Astrocyte of the cerebellum (primary cell): Measurements from ENCODE around the gene TGFA.

Experiments
- DNase-seq: peaks from one replicate; pipeline ENCODE4 v3.0.0-alpha.2; 2011; ENCODE audit warnings: low read depth
- H3K4me3 ChIP-seq: 2 replicates; pipeline ENCODE4 v1.5.1; 2011; ENCODE audit warnings: mild to moderate bottlenecking, low read depth, low read length, moderate library complexity
- CTCF ChIP-seq: IDR thresholded peaks from 2 replicates; pipeline ENCODE4 v1.5.1; 2012; ENCODE audit warnings: low read length, low read depth, moderate library complexity, mild to moderate bottlenecking; ENCODE audit errors: missing control alignments
- in situ Hi-C: cut with HindIII; loops from 2 replicates; pipeline ENCODE4 v1.10.0; 2017; ENCODE audit warnings: low sequenced_read_pairs

The TGFA gene

DNA sequence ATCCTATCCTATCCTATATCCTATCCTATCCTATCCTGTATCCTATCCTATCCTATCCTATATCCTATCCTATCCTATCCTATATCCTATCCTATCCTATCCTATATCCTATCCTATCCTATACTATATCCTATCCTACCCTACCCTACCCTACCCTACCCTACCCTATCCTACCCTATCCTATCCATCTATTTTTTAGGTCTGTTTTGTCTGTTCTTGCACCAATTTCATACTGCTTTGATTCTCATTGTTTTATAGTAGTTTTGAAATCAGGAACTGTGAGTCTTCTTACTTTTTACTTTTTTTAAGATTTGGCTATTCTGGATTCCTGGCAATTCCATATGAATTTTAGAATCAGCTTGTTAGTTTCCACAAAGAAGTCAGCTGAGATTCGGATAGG lies 118.5 kb downstream of the TGFA start:
- H3K4me3 ChIP-seq, result no peak overlapping the region
- DNase-seq, result no peak
- TF ChIP-seq CTCF, result no peak
- in situ Hi-C loops, result no loop called here

- TF ChIP-seq CTCF, result no peak
- DNase-seq, result no peak
- in situ Hi-C loops, result no loop called here
Measured at GRCh38 chr2:70433315-70433714, 120.3 kb downstream of the TGFA start.

DNA sequence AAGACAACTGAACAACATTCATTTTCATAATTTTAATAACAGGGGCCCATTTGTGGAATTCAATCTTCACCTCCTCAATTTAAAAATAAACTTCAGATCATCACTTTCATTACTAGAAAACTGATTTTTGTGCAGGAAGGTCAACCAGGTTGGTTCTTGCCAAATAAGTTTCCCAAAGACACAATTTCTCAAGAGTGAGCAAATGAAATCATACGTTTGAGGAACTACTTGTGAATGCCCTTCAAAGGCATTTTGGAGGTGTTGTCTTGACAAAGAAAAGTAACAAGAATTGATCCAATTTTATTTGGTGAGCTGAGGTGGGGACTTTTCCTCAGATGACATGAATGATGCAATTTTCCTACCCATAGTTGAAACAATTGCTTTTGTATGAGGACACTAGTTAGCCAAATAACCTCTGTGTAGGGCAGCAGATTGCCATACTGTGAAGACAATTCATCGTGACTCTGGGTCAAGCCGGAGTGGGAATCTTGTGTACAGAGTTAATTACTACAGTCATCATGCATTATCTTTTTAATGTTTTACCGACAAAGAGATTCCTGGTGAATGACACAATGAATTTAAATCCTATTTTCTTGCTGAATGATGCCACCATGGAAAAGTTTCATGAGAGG lies 121.8 kb downstream of the TGFA start:
- no peak for TF ChIP-seq CTCF
- in situ Hi-C loops, result no loop called here
- no peak overlapping the region for H3K4me3 ChIP-seq
- no peak for DNase-seq

More at GRCh38 chr2:70433315-70433714, 120.3 kb downstream of the TGFA start:
- H3K4me3 ChIP-seq, result no peak overlapping the region

GRCh38 chr2:70426341-70426740 lies 127.3 kb downstream of the TGFA start:
- no peak for TF ChIP-seq CTCF
- no peak for DNase-seq
- H3K4me3 ChIP-seq, result no peak overlapping the region
- in situ Hi-C loops, result no loop called here

- in situ Hi-C loops, result no loop called here
- no peak for DNase-seq
- TF ChIP-seq CTCF, result no peak
- no peak overlapping the region for H3K4me3 ChIP-seq
Measured at GRCh38 chr2:70425682-70426301, 127.8 kb downstream of the TGFA start.

- TF ChIP-seq CTCF, result no peak
- in situ Hi-C loops, result no loop called here
- DNase-seq, result no peak
- H3K4me3 ChIP-seq, result no peak overlapping the region
Measured at GRCh38 chr2:70420740-70421139, 132.9 kb downstream of the TGFA start.
